Measurements from ENCODE around the gene CHFR.

DNA sequence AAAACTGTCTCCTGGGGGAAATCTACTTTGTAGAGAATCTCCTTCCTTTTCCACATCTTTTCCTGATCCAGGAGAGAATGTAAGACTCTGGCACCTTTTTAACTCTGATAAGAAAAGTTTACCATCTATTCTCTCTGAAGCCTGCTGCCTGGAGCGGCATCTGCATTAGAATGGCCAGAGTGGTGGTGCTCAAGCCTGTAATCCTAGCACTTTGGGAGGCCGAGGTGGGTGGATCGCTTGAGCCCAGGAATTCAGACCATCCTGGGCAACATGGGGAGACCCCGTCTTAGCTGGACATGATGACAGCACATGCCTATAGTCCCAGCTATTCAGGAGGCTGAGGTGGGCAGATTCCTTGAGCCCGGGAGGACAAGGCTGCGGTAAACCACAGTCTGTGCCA lies 1.4 kb upstream of the CHFR start:
- TF ChIP-seq, protein P1, sequence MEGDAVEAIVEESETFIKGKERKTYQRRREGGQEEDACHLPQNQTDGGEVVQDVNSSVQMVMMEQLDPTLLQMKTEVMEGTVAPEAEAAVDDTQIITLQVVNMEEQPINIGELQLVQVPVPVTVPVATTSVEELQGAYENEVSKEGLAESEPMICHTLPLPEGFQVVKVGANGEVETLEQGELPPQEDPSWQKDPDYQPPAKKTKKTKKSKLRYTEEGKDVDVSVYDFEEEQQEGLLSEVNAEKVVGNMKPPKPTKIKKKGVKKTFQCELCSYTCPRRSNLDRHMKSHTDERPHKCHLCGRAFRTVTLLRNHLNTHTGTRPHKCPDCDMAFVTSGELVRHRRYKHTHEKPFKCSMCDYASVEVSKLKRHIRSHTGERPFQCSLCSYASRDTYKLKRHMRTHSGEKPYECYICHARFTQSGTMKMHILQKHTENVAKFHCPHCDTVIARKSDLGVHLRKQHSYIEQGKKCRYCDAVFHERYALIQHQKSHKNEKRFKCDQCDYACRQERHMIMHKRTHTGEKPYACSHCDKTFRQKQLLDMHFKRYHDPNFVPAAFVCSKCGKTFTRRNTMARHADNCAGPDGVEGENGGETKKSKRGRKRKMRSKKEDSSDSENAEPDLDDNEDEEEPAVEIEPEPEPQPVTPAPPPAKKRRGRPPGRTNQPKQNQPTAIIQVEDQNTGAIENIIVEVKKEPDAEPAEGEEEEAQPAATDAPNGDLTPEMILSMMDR (IDR thresholded peaks at IDR 0.05): no peak
- TF ChIP-seq POLR2A (IDR thresholded peaks at IDR 0.05) (no peak), POLR2AphosphoS5 (IDR thresholded peaks at IDR 0.05) (no peak), EP300 (IDR thresholded peaks at IDR 0.05) (no peak)

All from upper lobe of left lung (tissue), 4 donors.